PC-9 (cell line): Measurements from ENCODE around the gene SUGP2. TPM values are rescaled to one million over a fixed set of nuclear protein-coding genes. Genes with fewer than 3 reads are reported as not detected.

Experiments
- BruUV-seq: library from RNA; stranded (reverse); fragments of 400-500 nt; replicated peaks from 2 replicates; lab custom pipeline; 2021; lab: Mats Ljungman, UMichigan
- CTCF ChIA-PET: fragments of 300-600 bp; sonication (Branson Sonifier 250); formaldehyde crosslinking; loops from one replicate; lab custom pipeline; 2022; ENCODE audit warnings: antibody characterized with exemption; lab: Charles Lee
- POLR2A ChIA-PET: fragments of 300-600 bp; sonication (Branson Sonifier 250); formaldehyde crosslinking; loops from one replicate; lab custom pipeline; 2022; ENCODE audit warnings: antibody characterized with exemption; ENCODE audit not compliant: unreplicated experiment; lab: Charles Lee
- DNase-seq, 2 experiments: peaks; one replicate each; pipeline versions ENCODE4 v3.0.0 to v3.0.0-alpha.2; 2015 to 2022; ENCODE audit warnings: mixed read lengths in 1 of 2
- H2AFZ ChIP-seq: fragments of 200-600 bp; sonication (generic); 2 replicates; pipeline ENCODE4 v1.8.1; 2017; ENCODE audit warnings: antibody characterized with exemption
- H3F3A ChIP-seq: fragments of 200-600 bp; sonication (generic); 2 replicates; pipeline ENCODE4 v1.8.1; 2017; ENCODE audit warnings: antibody characterized with exemption, mild to moderate bottlenecking, low read depth; ENCODE audit not compliant: insufficient read depth
- H3K27ac ChIP-seq: fragments of 200-600 bp; sonication (generic); 2 replicates; pipeline ENCODE4 v1.6.1; 2016; ENCODE audit warnings: mixed run types
- H3K27me3 ChIP-seq: fragments of 200-600 bp; sonication (generic); 2 replicates; pipeline ENCODE4 v1.6.1; 2016; ENCODE audit warnings: low read depth, mixed run types; ENCODE audit not compliant: insufficient read depth
- H3K36me3 ChIP-seq: fragments of 200-600 bp; sonication (generic); 2 replicates; pipeline ENCODE4 v1.6.1; 2016; ENCODE audit warnings: low read depth, mixed run types
- H3K4me1 ChIP-seq: fragments of 200-600 bp; sonication (generic); replicated peaks from 2 replicates; pipeline ENCODE4 v1.6.1; 2016; ENCODE audit warnings: mixed run types; ENCODE audit not compliant: insufficient read depth
- H3K4me2 ChIP-seq: fragments of 200-600 bp; sonication (generic); 2 replicates; pipeline ENCODE4 v1.6.1; 2017; ENCODE audit warnings: mixed run types
- H3K4me3 ChIP-seq: fragments of 200-600 bp; sonication (generic); 2 replicates; pipeline ENCODE4 v1.6.1; 2016; ENCODE audit warnings: mixed run types
- H3K79me2 ChIP-seq: fragments of 200-600 bp; sonication (generic); 2 replicates; pipeline ENCODE4 v1.6.1; 2017; ENCODE audit warnings: low read depth, mixed run types
- H3K9me2 ChIP-seq: fragments of 200-600 bp; sonication (generic); 2 replicates; pipeline ENCODE4 v1.8.1; 2017; ENCODE audit warnings: mild to moderate bottlenecking; ENCODE audit not compliant: insufficient read depth
- H3K9me3 ChIP-seq: fragments of 200-600 bp; sonication (generic); 2 replicates; pipeline ENCODE4 v1.8.1; 2016; ENCODE audit warnings: low read depth; ENCODE audit not compliant: insufficient read depth
- H4K20me1 ChIP-seq: fragments of 200-600 bp; sonication (generic); 2 replicates; pipeline ENCODE4 v1.8.1; 2017; ENCODE audit not compliant: insufficient read depth
- EZH2 ChIP-seq: fragments of 200-600 bp; sonication (generic); IDR thresholded peaks from 2 replicates; pipeline ENCODE4 v1.8.0; 2017; ENCODE audit warnings: antibody characterized with exemption, low read depth
- intact Hi-C: fragments of 100-400 bp; cut with micrococcal nuclease; formaldehyde crosslinking; loops from one replicate; pipeline ENCODE4 v1.10.0; 2022; ENCODE audit not compliant: unreplicated experiment
- total RNA-seq: library from RNA; stranded (reverse); gene quantifications from 2 replicates; pipeline ENCODE4 v1.2.3, GENCODE V29; 2021
- TF ChIP-seq, protein P1 (sequence below): fragments of 200-600 bp; sonication (generic); conservative IDR thresholded peaks from 2 replicates; pipeline ENCODE4 v1.6.1; 2017; ENCODE audit warnings: mixed run types, antibody characterized with exemption, mild to moderate bottlenecking, moderate library complexity

The SUGP2 gene
- total RNA-seq, 1 experiment from 2014 or later = 73.1 TPM

DNA sequence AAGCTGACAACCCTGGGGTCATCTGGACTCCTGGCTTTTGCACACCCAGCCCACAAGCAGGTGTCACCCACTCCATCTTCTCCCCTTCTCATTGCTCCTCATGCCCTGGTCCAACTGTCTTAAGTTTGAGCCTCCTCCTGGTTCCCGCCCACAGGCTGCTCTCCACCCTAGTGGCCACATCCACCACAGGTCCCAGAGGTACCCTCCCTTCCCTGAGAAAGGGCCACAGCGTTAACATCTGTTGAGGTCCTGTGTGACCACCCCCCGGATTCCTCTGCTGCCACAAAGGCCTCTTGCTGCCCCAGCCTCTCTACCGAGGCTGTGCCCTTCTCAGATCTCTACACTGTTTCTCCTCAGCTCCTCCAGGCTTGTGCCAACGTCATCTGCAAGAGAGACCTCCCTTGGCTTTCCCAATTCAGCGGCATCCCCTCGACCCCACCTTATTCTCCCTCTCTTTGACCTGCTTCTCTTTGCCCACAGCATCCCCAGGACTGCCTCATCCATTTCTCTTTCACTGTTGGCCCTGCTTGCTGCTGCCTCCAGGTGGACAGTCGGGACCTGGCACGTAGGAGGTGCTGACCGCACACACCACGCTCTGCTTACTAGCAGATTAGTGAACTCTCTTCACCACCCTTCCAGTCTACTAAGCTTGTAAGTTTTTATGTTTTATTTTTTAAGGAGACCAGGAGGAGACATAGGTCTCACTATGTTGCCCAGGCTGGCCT lies 33.3 kb downstream of the SUGP2 start:
- intact Hi-C loops = no loop called here

DNA sequence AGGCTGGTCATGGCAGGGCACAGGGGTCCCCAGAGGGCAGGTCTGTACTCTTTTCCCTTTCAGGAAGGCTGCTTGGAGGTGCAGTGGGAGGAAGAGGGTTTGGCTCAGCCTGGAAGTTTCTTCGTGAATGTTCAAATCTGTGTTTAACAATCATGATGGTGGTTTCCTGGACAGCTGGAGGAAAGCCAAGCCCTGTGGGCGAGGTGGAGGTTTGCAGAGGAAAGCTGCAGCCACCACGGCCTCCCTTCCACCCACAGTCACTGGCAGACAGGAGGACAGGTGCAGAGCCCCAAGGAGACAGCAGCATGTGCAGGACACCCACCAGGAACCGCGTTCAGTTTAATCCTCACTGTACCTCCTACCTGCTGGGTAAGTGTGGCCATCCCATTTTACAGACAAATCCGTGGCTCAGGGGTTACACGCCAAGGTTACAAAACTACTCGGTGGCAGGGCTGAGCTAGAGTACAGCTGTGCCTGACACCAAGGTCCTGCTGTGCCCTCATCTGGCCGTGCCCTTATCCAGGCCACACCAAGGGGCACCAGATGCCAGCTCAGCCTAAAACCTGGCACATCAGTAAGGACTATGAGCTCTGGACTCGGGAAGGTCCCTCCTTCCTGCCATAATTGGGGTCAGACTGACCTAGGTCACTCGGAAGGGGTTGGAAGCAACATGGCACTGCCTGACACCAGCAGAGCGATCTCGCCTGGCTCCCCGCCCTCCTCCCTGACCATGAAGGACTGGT lies 34.1 kb downstream of the SUGP2 start:
- intact Hi-C loops = no loop called here
- TF ChIP-seq, protein P1, sequence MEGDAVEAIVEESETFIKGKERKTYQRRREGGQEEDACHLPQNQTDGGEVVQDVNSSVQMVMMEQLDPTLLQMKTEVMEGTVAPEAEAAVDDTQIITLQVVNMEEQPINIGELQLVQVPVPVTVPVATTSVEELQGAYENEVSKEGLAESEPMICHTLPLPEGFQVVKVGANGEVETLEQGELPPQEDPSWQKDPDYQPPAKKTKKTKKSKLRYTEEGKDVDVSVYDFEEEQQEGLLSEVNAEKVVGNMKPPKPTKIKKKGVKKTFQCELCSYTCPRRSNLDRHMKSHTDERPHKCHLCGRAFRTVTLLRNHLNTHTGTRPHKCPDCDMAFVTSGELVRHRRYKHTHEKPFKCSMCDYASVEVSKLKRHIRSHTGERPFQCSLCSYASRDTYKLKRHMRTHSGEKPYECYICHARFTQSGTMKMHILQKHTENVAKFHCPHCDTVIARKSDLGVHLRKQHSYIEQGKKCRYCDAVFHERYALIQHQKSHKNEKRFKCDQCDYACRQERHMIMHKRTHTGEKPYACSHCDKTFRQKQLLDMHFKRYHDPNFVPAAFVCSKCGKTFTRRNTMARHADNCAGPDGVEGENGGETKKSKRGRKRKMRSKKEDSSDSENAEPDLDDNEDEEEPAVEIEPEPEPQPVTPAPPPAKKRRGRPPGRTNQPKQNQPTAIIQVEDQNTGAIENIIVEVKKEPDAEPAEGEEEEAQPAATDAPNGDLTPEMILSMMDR = no peak
- TF ChIP-seq EZH2 = no peak
- no TSS peak for BruUV-seq
- DNase-seq = peak in 1 of 2 experiments; percentile 24
- Histone ChIP-seq H4K20me1 (peaks cover 27% of the 10 kb centered on the region), H3K36me3 (peaks cover 13% of the 10 kb centered on the region; the same call in 1 of the 2 replicates), H3K9me2 (no peaks in the 10 kb centered on the region), H3K27ac (no peak overlapping the region), H3K4me3 (no peak overlapping the region), H3K4me1 (peaks cover 3% of the 10 kb centered on the region; the same call in 1 of the 2 replicates), H3K79me2 (no peaks in the 10 kb centered on the region), H3K27me3 (no peaks in the 10 kb centered on the region), H3F3A (peaks cover 14% of the 10 kb centered on the region; the same call in 1 of the 2 replicates), H3K4me2 (no peak overlapping the region), H3K9me3 (no peaks in the 10 kb centered on the region), H2AFZ (no peak overlapping the region)
- ChIA-PET POLR2A (interaction anchor here (0.6 kb wide), 1 partner anchor 15 kb away, joined by 9 read pairs; no protein-coding TSS in a partner anchor), CTCF (no interaction called here)

More for the DNA sequence above, 33.3 kb downstream of the SUGP2 start:
- Histone ChIP-seq H4K20me1 (peaks cover 28% of the 10 kb centered on the region), H3K9me2 (no peaks in the 10 kb centered on the region), H3K4me3 (no peak overlapping the region), H3K36me3 (peaks cover 16% of the 10 kb centered on the region; the same call in 1 of the 2 replicates), H3K79me2 (no peaks in the 10 kb centered on the region), H3K27me3 (no peaks in the 10 kb centered on the region), H3K4me1 (peaks cover 3% of the 10 kb centered on the region; the same call in 1 of the 2 replicates), H3K27ac (no peak overlapping the region), H3F3A (peaks cover 14% of the 10 kb centered on the region; the same call in 1 of the 2 replicates), H3K9me3 (no peaks in the 10 kb centered on the region), H3K4me2 (no peak overlapping the region), H2AFZ (no peak overlapping the region)
- TF ChIP-seq, protein P1 = peak; percentile 55
- no peak for TF ChIP-seq EZH2
- POLR2A ChIA-PET = no interaction called here
- BruUV-seq = no TSS peak
- CTCF ChIA-PET = no interaction called here
- no peak for DNase-seq

DNA sequence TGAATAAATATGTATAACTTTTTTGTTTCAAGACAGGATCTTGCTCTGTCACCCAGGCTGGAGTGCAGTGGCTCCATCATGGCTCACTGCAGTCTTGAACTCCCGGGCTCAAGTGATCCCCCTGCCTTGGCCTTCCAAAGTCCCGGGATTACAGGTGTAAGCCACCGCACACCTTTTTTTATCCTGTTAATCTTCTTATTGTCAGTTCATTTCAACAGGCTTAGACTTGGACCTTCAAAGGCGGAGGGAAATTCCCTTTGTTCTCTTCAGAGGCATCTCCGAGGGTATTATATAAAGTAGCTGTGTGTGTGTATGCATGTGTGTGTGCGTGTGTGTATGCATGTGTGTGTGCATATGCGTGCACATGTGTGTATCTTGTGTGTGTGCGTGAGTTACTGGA lies 35.0 kb downstream of the SUGP2 start:
- peaks cover 20% of the 10 kb centered on the region for H3K36me3 ChIP-seq
- H3K4me2 ChIP-seq = no peak overlapping the region
- no peak overlapping the region for H3K4me3 ChIP-seq
- DNase-seq = no peak
- ChIA-PET CTCF (no interaction called here), POLR2A (no interaction called here)
- intact Hi-C loops = no loop called here
- H3K4me1 ChIP-seq = peaks cover 3% of the 10 kb centered on the region; the same call in 1 of the 2 replicates
- H3F3A ChIP-seq = peaks cover 22% of the 10 kb centered on the region
- H2AFZ ChIP-seq = no peak overlapping the region
- no peaks in the 10 kb centered on the region for H3K9me2 ChIP-seq
- no peak for TF ChIP-seq EZH2
- TF ChIP-seq, protein P1 = no peak
- H3K9me3 ChIP-seq = no peaks in the 10 kb centered on the region
- no TSS peak for BruUV-seq
- peaks cover 25% of the 10 kb centered on the region for H4K20me1 ChIP-seq
- no peak overlapping the region for H3K27ac ChIP-seq
- H3K79me2 ChIP-seq = no peaks in the 10 kb centered on the region
- H3K27me3 ChIP-seq = no peaks in the 10 kb centered on the region
